SW 1271 (cell line): Measurements from ENCODE around the gene RFX2.
"Not testable (repeated sequence)": the region's sequence is repeated elsewhere in the genome, so short reads cannot be mapped to it uniquely, and the experiment has no call there.

Experiments used
- DNase-seq, 2 experiments: peaks; one replicate each; lab custom pipeline; 2025; lab: John Stamatoyannopoulos, UW

Gene RFX2

GRCh38 chr19:5990289-5990797 lies 120.0 kb downstream of the RFX2 start:
- DNase-seq, result no peak

- no peak for DNase-seq
These were observed 120.8 kb downstream of the RFX2 start for GRCh38 chr19:5989388-5990074.

- peak in 1 of 2 experiments; percentile 20 for DNase-seq
These were observed 121.5 kb downstream of the RFX2 start for GRCh38 chr19:5988517-5989387.

- DNase-seq, result peak in 1 of 2 experiments; percentile 72
These were observed 123.1 kb downstream of the RFX2 start for GRCh38 chr19:5987077-5987818.

- DNase-seq, result not testable (repeated sequence)
These were observed 124.5 kb downstream of the RFX2 start for GRCh38 chr19:5985837-5986236.

GRCh38 chr19:5985098-5985783 lies 125.1 kb downstream of the RFX2 start:
- peak in 1 of 2 experiments; percentile 28 for DNase-seq

- DNase-seq, result no peak
These were observed 125.7 kb downstream of the RFX2 start for GRCh38 chr19:5984600-5984999.

GRCh38 chr19:5983367-5983955 lies 126.8 kb downstream of the RFX2 start:
- no peak for DNase-seq

GRCh38 chr19:5978606-5979552 lies 131.4 kb downstream of the RFX2 start:
- DNase-seq, result no peak

- peak; percentile 91 to 96 for DNase-seq
These were observed 132.3 kb downstream of the RFX2 start, which contains the start of gene RANBP3 for GRCh38 chr19:5977785-5978605. Gene RANBP3, minus strand, starts transcription at chr19:5978140. Its CDS starts 58 bp downstream, at chr19:5978082.

GRCh38 chr19:5977222-5977784 lies 133.0 kb downstream of the RFX2 start:
- DNase-seq, result no peak

- DNase-seq, result no peak
These were observed 133.5 kb downstream of the RFX2 start for GRCh38 chr19:5976768-5977167.

GRCh38 chr19:5975388-5975728 lies 134.9 kb downstream of the RFX2 start:
- DNase-seq, result no peak

GRCh38 chr19:5974721-5975387 lies 135.4 kb downstream of the RFX2 start:
- DNase-seq, result no peak

GRCh38 chr19:5973867-5974635 lies 136.2 kb downstream of the RFX2 start:
- no peak for DNase-seq

- DNase-seq, result no peak
These were observed 136.9 kb downstream of the RFX2 start for GRCh38 chr19:5973376-5973775.

- no peak for DNase-seq
These were observed 138.0 kb downstream of the RFX2 start for GRCh38 chr19:5972355-5972731.
